K562 (cell line): ENCODE results near the gene NHS. TPM values are rescaled to one million over a fixed set of nuclear protein-coding genes. Genes with fewer than 3 reads are reported as not detected.

Experiments
- ATAC-seq: fragments of 200-7000 bp; cut with Tn5 transposase; 3 replicates; pipeline ENCODE4 v1.9.1; 2020; ENCODE audit warnings: moderate library complexity
- BruUV-seq: library from RNA; stranded (reverse); fragments of 400-500 nt; replicated peaks from 2 replicates; lab custom pipeline; 2021; lab: Mats Ljungman, UMichigan
- CTCF ChIA-PET: fragments of 300-600 bp; formaldehyde crosslinking; extraction: SDS; loops from one replicate; lab custom pipeline; 2021; ENCODE audit warnings: low intra/inter-chr PET ratio; lab: Yijun Ruan, JAX
- POLR2A ChIA-PET: fragments of 300-600, 350-650 bp; sonication (Branson Sonifier 250); formaldehyde crosslinking; extraction: SDS; loops from one replicate; lab custom pipeline; 2021; ENCODE audit warnings: antibody characterized with exemption, inconsistent platforms; lab: Yijun Ruan, JAX
- DNase-seq, 4 experiments: peaks; one replicate each; pipeline versions ENCODE4 v3.0.0 to v3.0.0-alpha.2; 2011 to 2018; ENCODE audit warnings: low spot score in 3 of 4, mixed read lengths in 3 of 4; ENCODE audit errors: extremely low read depth in 1 of 4
- FAIRE-seq: peaks from 2 replicates; lab custom pipeline; 2011; peaks lifted over from hg19 to GRCh38; lab: Jason Lieb, UNC
- H2AFZ ChIP-seq: 2 replicates; pipeline ENCODE4 v1.6.0; 2011; ENCODE audit warnings: low read depth, low read length, control low read depth, inconsistent platforms
- H3K27ac ChIP-seq: fragments of 200-600 bp; 3 replicates; pipeline ENCODE4 v1.8.0; 2011; ENCODE audit warnings: low read depth, mild to moderate bottlenecking, control low read depth, inconsistent platforms, low read length, moderate library complexity, mixed read lengths; ENCODE audit errors: extremely low read depth
- H3K27me3 ChIP-seq, 2 experiments: fragments of 300-600 bp in 1 of 2; 2 replicates in 1 of 2; 3 replicates in 1 of 2; pipeline versions ENCODE4 v1.6.0 to v1.8.0; 2011; ENCODE audit warnings: inconsistent platforms in 2 of 2, low read length in 2 of 2, mild to moderate bottlenecking in 1 of 2, mixed read lengths in 1 of 2, moderate library complexity in 1 of 2; ENCODE audit not compliant: control insufficient read depth in 2 of 2, insufficient read depth in 2 of 2
- H3K36me3 ChIP-seq: fragments of 300-600 bp; 3 replicates; pipeline ENCODE4 v1.8.0; 2011; ENCODE audit warnings: mild to moderate bottlenecking, low read length, inconsistent platforms; ENCODE audit not compliant: control insufficient read depth, insufficient read depth
- H3K4me1 ChIP-seq, 2 experiments: fragments of 200-600 bp in 1 of 2; replicated peaks in 1 of 2; 2 replicates in 1 of 2; 3 replicates in 1 of 2; pipeline versions ENCODE4 v1.5.1 to v1.8.0; 2011; ENCODE audit warnings: inconsistent platforms in 2 of 2, low read length in 2 of 2, mild to moderate bottlenecking in 1 of 2, mixed read lengths in 1 of 2, moderate library complexity in 1 of 2; ENCODE audit not compliant: control insufficient read depth in 2 of 2, insufficient read depth in 2 of 2
- H3K4me2 ChIP-seq: 2 replicates; pipeline ENCODE4 v1.6.1; 2011; ENCODE audit warnings: low read length, control low read depth, inconsistent platforms, mixed read lengths; ENCODE audit not compliant: insufficient read depth
- H3K4me3 ChIP-seq: fragments of 200-600 bp; sonication (generic), shearing (Covaris generic); 2 replicates; pipeline ENCODE4 v1.5.1; 2016; ENCODE audit warnings: control low read depth, inconsistent platforms
- H3K79me2 ChIP-seq: fragments of 200-600 bp; 3 replicates; pipeline ENCODE4 v1.8.0; 2011; ENCODE audit warnings: low read length, inconsistent platforms; ENCODE audit not compliant: control insufficient read depth, insufficient read depth
- H3K9ac ChIP-seq, 2 experiments: 2 replicates each; pipeline versions ENCODE4 v1.6.0 to v1.6.1; 2011; ENCODE audit warnings: low read depth in 2 of 2, low read length in 2 of 2, control low read depth in 1 of 2, inconsistent platforms in 1 of 2, mild to moderate bottlenecking in 1 of 2, mixed read lengths in 1 of 2; ENCODE audit not compliant: insufficient read depth in 1 of 2
- H3K9me1 ChIP-seq: one replicate; pipeline ENCODE4 v1.6.0; 2011; ENCODE audit warnings: inconsistent platforms, mild to moderate bottlenecking, low read length, moderate library complexity; ENCODE audit not compliant: control insufficient read depth, insufficient read depth
- H3K9me3 ChIP-seq: replicated peaks from 2 replicates; pipeline ENCODE4 v1.5.1; 2011; ENCODE audit warnings: low read depth, low read length, inconsistent platforms; ENCODE audit not compliant: control insufficient read depth, insufficient read depth
- H4K20me1 ChIP-seq: replicated peaks from 2 replicates; pipeline ENCODE4 v1.6.1; 2011; ENCODE audit warnings: low read length, inconsistent platforms, mixed read lengths; ENCODE audit not compliant: control insufficient read depth, insufficient read depth
- ARID3B ChIP-seq: fragments of 250-450 bp; sonication (Bioruptor Pico); IDR thresholded peaks from 2 replicates; pipeline ENCODE4 v1.4.0; 2020; ENCODE audit warnings: borderline replicate concordance
- ATF1 ChIP-seq, 2 experiments: fragments of 450-650 bp in 1 of 2; IDR thresholded peaks; 2 replicates each; pipeline ENCODE4 v1.6.1; 2016; ENCODE audit warnings: missing compliant biosample characterization in 1 of 2, missing genetic modification characterization in 1 of 2
- RBBP5 ChIP-seq: fragments of 200-600 bp; sonication (generic); IDR thresholded peaks from 2 replicates; pipeline ENCODE4 v1.6.1; 2012; ENCODE audit warnings: borderline replicate concordance, mild to moderate bottlenecking, low read length, control low read depth, inconsistent platforms; ENCODE audit not compliant: insufficient read depth, poor library complexity, severe bottlenecking
- SUPT5H ChIP-seq: fragments of 450-650 bp; IDR thresholded peaks from 2 replicates; pipeline ENCODE4 v1.6.1; 2016
- U2AF2 ChIP-seq: fragments of 200-400 bp; formaldehyde crosslinking; optimal IDR thresholded peaks from 2 replicates; pipeline ENCODE3; 2017; ENCODE audit warnings: low read depth, mild to moderate bottlenecking, low read length
- WGBS: fragments of 100-300 bp; shearing (Covaris generic); methylation state at CpG from one replicate; pipeline ENCODE4 v1.1.6; 2016; ENCODE audit warnings: low coverage, mixed read lengths; ENCODE audit not compliant: insufficient coverage; ENCODE audit errors: missing lambda C conversion rate; 5-methylcytosine and 5-hydroxymethylcytosine counted together
- in situ Hi-C: fragments of 300-500 bp; cut with MboI; formaldehyde crosslinking; loops from 4 replicates; pipeline ENCODE4 v1.15.0; 2018; ENCODE audit warnings: inconsistent platforms, mixed read lengths
- intact Hi-C: fragments of 100-400 bp; cut with micrococcal nuclease; formaldehyde crosslinking; loops from 2 replicates; pipeline ENCODE4 v1.14.2; 2022
- polyA plus RNA-seq, 8 experiments: library from polyadenylated mRNA; depleted of rRNA in 4 of 8; stranded (reverse) in 5 of 8; unstranded in 3 of 8; fragments of >200 nt; fragmentation: Nextera tagmentation in 2 of 8; fragmentation: Illumina TruSeq in 1 of 8; extraction: Ambion mirVana in 2 of 8; extraction: Trizol in 1 of 8; gene quantifications; 2 replicates each; pipeline versions ENCODE4 v1.2.1 to v1.2.3, GENCODE V29; 2011 to 2014; ENCODE audit warnings: inconsistent platforms in 1 of 8, missing spikeins in 1 of 8
- total RNA-seq, 7 experiments: library from RNA; depleted of rRNA in 6 of 7; stranded (reverse); fragments of >200 nt in 6 of 7; fragmentation: Illumina TruSeq in 2 of 7; extraction: Trizol in 2 of 7; gene quantifications; 2 replicates each; pipeline versions ENCODE4 v1.2.1 to v1.2.3, GENCODE V29; 2011 to 2021; ENCODE audit warnings: low replicate concordance in 1 of 7

NHS gene
- total and polyA plus RNA-seq, 9 of the 15 experiments (the other 6 are each of a cell fraction or from before 2014, with no cell fraction given), result 0.02 TPM; not detected in 8

GRCh38 chrX:17380221-17380620 is 5.2 kb downstream of the NHS start (continued):
- TF ChIP-seq U2AF2, result no peak
- no peak for TF ChIP-seq SUPT5H
- TF ChIP-seq ATF1 (CRISPR knock-in tag; IDR thresholded peaks at IDR 0.05), result no peak
- TF ChIP-seq ATF1 (tag; IDR thresholded peaks at IDR 0.05), result no peak

GRCh38 chrX:17390419-17390850 is 15.4 kb downstream of the NHS start:
- Histone ChIP-seq H4K20me1 (no peaks in the 10 kb centered on the region), H3K9me3 (no peaks in the 10 kb centered on the region), H3K36me3 (no peaks in the 10 kb centered on the region), H2AFZ (no peak overlapping the region), H3K27ac (no peak overlapping the region), H3K4me1 (no peaks in the 10 kb centered on the region), H3K9ac (no peak overlapping the region), H3K4me2 (no peak overlapping the region), H3K27me3 (no peaks in the 10 kb centered on the region), H3K79me2 (no peaks in the 10 kb centered on the region), H3K4me3 (no peak overlapping the region), H3K9me1 (no peaks in the 10 kb centered on the region)
- in situ Hi-C loops, result no loop called here
- intact Hi-C loops, result no loop called here
- TF ChIP-seq ARID3B (CRISPR knock-in tag) (no peak), RBBP5 (no peak)
- DNase-seq (no peak), FAIRE-seq (no peak), ATAC-seq (no peak)
- ChIA-PET POLR2A (no interaction called here), CTCF (no interaction called here)
- BruUV-seq, result no TSS peak
- WGBS, result 29% methylated on average over 5 of the region's 5 CpGs
